GM12878 (cell line): Measurements from ENCODE around the gene KIFBP. TPM values are rescaled to one million over a fixed set of nuclear protein-coding genes. Genes with fewer than 3 reads are reported as not detected.
A peak's percentile ranks its signal among the peaks of the same experiment; 100 is the strongest.

Experiments used
- CBFB ChIP-seq: IDR thresholded peaks from 2 replicates; pipeline ENCODE4 v1.6.1; 2016; ENCODE audit warnings: antibody characterized with exemption, low read depth
- CBX3 ChIP-seq: fragments of 200-600 bp; sonication (generic); IDR thresholded peaks from 2 replicates; pipeline ENCODE4 v1.6.1; 2016; ENCODE audit warnings: low read depth, borderline replicate concordance
- IRF4 ChIP-seq: IDR thresholded peaks from 2 replicates; pipeline ENCODE4 v1.6.1; 2011; ENCODE audit warnings: low read depth, low read length
- MYB ChIP-seq: fragments of 150-350 bp; IDR thresholded peaks from 2 replicates; pipeline ENCODE4 v1.6.1; 2014; ENCODE audit warnings: mild to moderate bottlenecking, low read depth, low read length, borderline replicate concordance
- NFYA ChIP-seq: IDR thresholded peaks from 2 replicates; pipeline ENCODE4 v1.6.1; 2011; ENCODE audit warnings: low read depth, mild to moderate bottlenecking, low read length, improper control_type of control experiment, borderline replicate concordance
- PAX5 ChIP-seq: IDR thresholded peaks from 2 replicates; pipeline ENCODE4 v1.6.1; 2011; ENCODE audit warnings: low read depth, low read length, borderline replicate concordance
- SMC3 ChIP-seq: IDR thresholded peaks from 2 replicates; pipeline ENCODE4 v1.6.1; 2011; ENCODE audit warnings: low read length, improper control_type of control experiment, borderline replicate concordance
- SUPT20H ChIP-seq: IDR thresholded peaks from 2 replicates; pipeline ENCODE4 v1.6.1; 2011; ENCODE audit warnings: low read depth, mild to moderate bottlenecking, low read length, moderate library complexity, borderline replicate concordance; ENCODE audit not compliant: control insufficient read depth
- SUZ12 ChIP-seq: fragments of 200-600 bp; sonication (generic); IDR thresholded peaks from one replicate; pipeline ENCODE4 v1.6.1; 2018; ENCODE audit warnings: antibody characterized with exemption, mild to moderate bottlenecking; ENCODE audit not compliant: unreplicated experiment
- polyA plus RNA-seq, 11 experiments: library from polyadenylated mRNA; depleted of rRNA in 4 of 11; unstranded in 6 of 11; stranded (reverse) in 5 of 11; fragments of >200 nt; fragmentation: Nextera tagmentation in 4 of 11; fragmentation: Illumina TruSeq in 1 of 11; extraction: Ambion mirVana in 4 of 11; extraction: Trizol in 1 of 11; gene quantifications; 1 replicate in 1 of 11; 2 replicates in 10 of 11; pipeline versions ENCODE4 v1.2.1 to v1.2.3, GENCODE V29; 2011 to 2016; ENCODE audit warnings: inconsistent platforms in 2 of 11, missing spikeins in 2 of 11, low read depth in 1 of 11
- total RNA-seq, 4 experiments: library from RNA; depleted of rRNA in 3 of 4; stranded (reverse); fragments of >200 nt in 3 of 4; fragmentation: Illumina TruSeq in 1 of 4; extraction: Trizol in 1 of 4; gene quantifications; 2 replicates each; pipeline versions ENCODE4 v1.2.1 to v1.2.3, GENCODE V29; 2013 to 2021
- TF ChIP-seq, protein P1 (sequence below): fragments of 450-650 bp; IDR thresholded peaks from 2 replicates; pipeline ENCODE4 v1.6.1; 2017; ENCODE audit warnings: low read depth, mild to moderate bottlenecking, moderate library complexity
- TF ChIP-seq, protein P2 (sequence below): fragments of 450-650 bp; IDR thresholded peaks from 2 replicates; pipeline ENCODE4 v1.6.1; 2016; ENCODE audit warnings: mild to moderate bottlenecking
- TF ChIP-seq, protein P3 (sequence below): fragments of 450-650 bp; formaldehyde crosslinking; IDR thresholded peaks from 2 replicates; pipeline ENCODE4 v1.4.0; 2022; ENCODE audit warnings: mild to moderate bottlenecking, moderate library complexity
- TF ChIP-seq, protein P4 (sequence below): fragments of 450-650 bp; conservative IDR thresholded peaks from 2 replicates; pipeline ENCODE4 v1.6.1; 2017; ENCODE audit warnings: mild to moderate bottlenecking, moderate library complexity
- TF ChIP-seq, protein P5 (sequence below): fragments of 150-350 bp; IDR thresholded peaks from 2 replicates; pipeline ENCODE4 v1.6.1; 2016; ENCODE audit warnings: low read depth, low read length

The KIFBP gene
- total and polyA plus RNA-seq, 10 of the 15 experiments (the other 5 are each of a cell fraction or from before 2014, with no cell fraction given): 8.6 to 29.5 (median 18.7) TPM

DNA sequence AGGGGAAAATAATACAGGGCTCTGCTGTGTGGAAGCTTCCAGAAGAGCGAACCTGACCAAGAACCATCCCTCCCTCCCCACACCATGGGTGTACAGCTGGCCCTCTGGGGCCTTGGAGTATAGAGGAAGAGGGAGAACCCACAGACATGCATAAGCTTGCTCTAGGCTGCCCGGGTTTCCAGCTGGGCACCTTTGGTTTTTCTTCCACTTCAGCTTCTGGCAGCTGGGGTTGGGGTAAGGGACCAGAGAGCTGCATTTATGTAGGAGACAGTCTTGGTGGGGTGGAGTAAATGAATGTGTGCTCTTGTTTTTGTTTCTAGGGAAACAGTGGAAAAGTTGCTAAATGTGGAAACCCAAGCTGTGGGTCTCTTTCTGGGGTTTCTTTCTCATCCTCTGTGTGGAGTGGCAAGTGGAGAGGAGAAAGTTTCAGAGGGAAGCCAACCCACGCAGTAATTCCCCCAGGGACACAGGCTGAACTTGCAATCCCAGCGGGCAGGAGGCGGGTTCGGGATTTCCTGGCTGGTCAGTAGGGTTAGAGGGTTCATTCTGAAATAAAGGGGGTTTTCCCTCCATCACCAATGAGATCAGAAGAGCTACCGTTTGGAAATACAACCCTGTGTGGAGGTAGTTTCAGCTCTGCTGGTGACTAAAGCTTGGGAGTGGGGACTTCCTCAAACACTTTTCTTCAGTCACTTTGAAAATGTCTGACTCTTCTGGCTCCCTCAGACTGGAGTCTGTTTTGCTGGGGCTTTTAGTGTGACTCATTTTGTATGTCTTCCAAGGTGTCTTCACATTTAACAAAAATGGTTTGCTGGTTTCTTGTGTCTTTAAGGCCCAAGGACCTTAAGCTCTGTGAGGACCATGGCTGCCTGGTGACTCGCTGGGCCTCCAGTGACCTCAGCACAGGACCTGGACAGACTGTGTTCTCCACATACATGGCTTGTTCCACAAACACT, 77.1 kb downstream of the KIFBP start (continued):
- TF ChIP-seq SUZ12: no peak
- TF ChIP-seq MYB: no peak
- TF ChIP-seq, protein P1, sequence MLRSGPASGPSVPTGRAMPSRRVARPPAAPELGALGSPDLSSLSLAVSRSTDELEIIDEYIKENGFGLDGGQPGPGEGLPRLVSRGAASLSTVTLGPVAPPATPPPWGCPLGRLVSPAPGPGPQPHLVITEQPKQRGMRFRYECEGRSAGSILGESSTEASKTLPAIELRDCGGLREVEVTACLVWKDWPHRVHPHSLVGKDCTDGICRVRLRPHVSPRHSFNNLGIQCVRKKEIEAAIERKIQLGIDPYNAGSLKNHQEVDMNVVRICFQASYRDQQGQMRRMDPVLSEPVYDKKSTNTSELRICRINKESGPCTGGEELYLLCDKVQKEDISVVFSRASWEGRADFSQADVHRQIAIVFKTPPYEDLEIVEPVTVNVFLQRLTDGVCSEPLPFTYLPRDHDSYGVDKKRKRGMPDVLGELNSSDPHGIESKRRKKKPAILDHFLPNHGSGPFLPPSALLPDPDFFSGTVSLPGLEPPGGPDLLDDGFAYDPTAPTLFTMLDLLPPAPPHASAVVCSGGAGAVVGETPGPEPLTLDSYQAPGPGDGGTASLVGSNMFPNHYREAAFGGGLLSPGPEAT: peak; percentile 96
- no peak for TF ChIP-seq NFYA
- TF ChIP-seq, protein P2, sequence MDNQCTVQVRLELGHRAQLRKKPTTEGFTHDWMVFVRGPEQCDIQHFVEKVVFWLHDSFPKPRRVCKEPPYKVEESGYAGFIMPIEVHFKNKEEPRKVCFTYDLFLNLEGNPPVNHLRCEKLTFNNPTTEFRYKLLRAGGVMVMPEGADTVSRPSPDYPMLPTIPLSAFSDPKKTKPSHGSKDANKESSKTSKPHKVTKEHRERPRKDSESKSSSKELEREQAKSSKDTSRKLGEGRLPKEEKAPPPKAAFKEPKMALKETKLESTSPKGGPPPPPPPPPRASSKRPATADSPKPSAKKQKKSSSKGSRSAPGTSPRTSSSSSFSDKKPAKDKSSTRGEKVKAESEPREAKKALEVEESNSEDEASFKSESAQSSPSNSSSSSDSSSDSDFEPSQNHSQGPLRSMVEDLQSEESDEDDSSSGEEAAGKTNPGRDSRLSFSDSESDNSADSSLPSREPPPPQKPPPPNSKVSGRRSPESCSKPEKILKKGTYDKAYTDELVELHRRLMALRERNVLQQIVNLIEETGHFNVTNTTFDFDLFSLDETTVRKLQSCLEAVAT: 0 out of 2 replicates have a peak, but pooled peaks have one; percentile 40
- TF ChIP-seq, protein P3, sequence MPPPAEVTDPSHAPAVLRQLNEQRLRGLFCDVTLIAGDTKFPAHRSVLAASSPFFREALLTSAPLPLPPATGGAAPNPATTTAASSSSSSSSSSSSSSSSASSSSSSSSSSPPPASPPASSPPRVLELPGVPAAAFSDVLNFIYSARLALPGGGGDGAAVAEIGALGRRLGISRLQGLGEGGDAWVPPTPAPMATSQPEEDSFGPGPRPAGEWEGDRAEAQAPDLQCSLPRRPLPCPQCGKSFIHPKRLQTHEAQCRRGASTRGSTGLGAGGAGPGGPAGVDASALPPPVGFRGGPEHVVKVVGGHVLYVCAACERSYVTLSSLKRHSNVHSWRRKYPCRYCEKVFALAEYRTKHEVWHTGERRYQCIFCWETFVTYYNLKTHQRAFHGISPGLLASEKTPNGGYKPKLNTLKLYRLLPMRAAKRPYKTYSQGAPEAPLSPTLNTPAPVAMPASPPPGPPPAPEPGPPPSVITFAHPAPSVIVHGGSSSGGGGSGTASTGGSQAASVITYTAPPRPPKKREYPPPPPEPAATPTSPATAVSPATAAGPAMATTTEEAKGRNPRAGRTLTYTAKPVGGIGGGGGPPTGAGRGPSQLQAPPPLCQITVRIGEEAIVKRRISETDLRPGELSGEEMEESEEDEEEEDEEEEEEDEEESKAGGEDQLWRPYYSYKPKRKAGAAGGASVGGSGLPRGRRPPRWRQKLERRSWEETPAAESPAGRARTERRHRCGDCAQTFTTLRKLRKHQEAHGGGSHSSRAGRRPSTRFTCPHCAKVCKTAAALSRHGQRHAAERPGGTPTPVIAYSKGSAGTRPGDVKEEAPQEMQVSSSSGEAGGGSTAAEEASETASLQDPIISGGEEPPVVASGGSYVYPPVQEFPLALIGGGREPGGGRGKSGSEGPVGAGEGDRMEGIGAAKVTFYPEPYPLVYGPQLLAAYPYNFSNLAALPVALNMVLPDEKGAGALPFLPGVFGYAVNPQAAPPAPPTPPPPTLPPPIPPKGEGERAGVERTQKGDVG (CRISPR knock-in tag): no peak
- TF ChIP-seq IRF4: 0 out of 2 replicates have a peak, but pooled peaks have one; percentile 43
- TF ChIP-seq SMC3: peak; percentile 14; the same call in 1 of the 2 replicates
- TF ChIP-seq, protein P4, sequence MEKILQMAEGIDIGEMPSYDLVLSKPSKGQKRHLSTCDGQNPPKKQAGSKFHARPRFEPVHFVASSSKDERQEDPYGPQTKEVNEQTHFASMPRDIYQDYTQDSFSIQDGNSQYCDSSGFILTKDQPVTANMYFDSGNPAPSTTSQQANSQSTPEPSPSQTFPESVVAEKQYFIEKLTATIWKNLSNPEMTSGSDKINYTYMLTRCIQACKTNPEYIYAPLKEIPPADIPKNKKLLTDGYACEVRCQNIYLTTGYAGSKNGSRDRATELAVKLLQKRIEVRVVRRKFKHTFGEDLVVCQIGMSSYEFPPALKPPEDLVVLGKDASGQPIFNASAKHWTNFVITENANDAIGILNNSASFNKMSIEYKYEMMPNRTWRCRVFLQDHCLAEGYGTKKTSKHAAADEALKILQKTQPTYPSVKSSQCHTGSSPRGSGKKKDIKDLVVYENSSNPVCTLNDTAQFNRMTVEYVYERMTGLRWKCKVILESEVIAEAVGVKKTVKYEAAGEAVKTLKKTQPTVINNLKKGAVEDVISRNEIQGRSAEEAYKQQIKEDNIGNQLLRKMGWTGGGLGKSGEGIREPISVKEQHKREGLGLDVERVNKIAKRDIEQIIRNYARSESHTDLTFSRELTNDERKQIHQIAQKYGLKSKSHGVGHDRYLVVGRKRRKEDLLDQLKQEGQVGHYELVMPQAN: no peak
- peak; percentile 45; the same call in 1 of the 2 replicates for TF ChIP-seq PAX5
- TF ChIP-seq CBFB: no peak
- TF ChIP-seq SUPT20H: no peak
- no peak for TF ChIP-seq CBX3
- TF ChIP-seq, protein P5, sequence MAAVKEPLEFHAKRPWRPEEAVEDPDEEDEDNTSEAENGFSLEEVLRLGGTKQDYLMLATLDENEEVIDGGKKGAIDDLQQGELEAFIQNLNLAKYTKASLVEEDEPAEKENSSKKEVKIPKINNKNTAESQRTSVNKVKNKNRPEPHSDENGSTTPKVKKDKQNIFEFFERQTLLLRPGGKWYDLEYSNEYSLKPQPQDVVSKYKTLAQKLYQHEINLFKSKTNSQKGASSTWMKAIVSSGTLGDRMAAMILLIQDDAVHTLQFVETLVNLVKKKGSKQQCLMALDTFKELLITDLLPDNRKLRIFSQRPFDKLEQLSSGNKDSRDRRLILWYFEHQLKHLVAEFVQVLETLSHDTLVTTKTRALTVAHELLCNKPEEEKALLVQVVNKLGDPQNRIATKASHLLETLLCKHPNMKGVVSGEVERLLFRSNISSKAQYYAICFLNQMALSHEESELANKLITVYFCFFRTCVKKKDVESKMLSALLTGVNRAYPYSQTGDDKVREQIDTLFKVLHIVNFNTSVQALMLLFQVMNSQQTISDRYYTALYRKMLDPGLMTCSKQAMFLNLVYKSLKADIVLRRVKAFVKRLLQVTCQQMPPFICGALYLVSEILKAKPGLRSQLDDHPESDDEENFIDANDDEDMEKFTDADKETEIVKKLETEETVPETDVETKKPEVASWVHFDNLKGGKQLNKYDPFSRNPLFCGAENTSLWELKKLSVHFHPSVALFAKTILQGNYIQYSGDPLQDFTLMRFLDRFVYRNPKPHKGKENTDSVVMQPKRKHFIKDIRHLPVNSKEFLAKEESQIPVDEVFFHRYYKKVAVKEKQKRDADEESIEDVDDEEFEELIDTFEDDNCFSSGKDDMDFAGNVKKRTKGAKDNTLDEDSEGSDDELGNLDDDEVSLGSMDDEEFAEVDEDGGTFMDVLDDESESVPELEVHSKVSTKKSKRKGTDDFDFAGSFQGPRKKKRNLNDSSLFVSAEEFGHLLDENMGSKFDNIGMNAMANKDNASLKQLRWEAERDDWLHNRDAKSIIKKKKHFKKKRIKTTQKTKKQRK: no peak
